ENCODE results near the gene CHRM2. TPM values are rescaled to one million over a fixed set of nuclear protein-coding genes. Genes with fewer than 3 reads are reported as not detected.

The CHRM2 gene
- total RNA-seq, 1 experiment from 2014 or later = not detected

DNA sequence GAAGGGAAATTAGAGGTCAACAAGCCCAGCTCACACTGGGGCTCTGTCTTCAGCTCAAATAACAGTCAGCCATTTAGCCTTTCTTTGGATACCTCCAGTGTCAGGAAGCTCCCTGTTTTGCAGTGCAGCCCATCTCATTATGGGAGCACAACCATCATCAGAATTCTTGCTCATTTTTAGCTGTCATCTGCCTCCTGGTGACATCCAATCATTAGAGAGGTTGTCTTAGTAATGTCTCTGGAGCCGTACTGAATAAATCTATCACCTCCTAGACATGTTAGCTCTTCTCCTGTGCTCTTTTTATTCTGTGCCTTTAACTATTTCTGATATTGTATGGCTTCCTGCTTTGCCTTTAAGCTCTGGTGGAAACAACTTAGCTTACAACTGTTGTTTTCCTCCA is 74.5 kb downstream of the CHRM2 start:
- Histone ChIP-seq H3K9me3 (ENCODE audit: control insufficient read depth, low read depth, low read length) (no peaks in the 10 kb centered on the region), H4K91ac (ENCODE audit: insufficient read length, low read depth, low read length) (no peak overlapping the region), H3K27ac (ENCODE audit: insufficient read length, low read depth, low read length) (no peak overlapping the region), H3K4me1 (ENCODE audit: insufficient read depth, low read length) (no peaks in the 10 kb centered on the region), H3K14ac (ENCODE audit: insufficient read depth, low read length) (no peak overlapping the region), H2BK15ac (ENCODE audit: low read depth, low read length) (no peak overlapping the region), H3K4ac (ENCODE audit: low read depth, low read length) (no peak overlapping the region), H3K79me2 (ENCODE audit: insufficient read depth, low read length) (no peaks in the 10 kb centered on the region), H3K79me1 (ENCODE audit: insufficient read depth, low read depth, low read length, poor library complexity, severe bottlenecking) (no peaks in the 10 kb centered on the region), H4K20me1 (ENCODE audit: control insufficient read depth, insufficient read depth, insufficient read length) (no peaks in the 10 kb centered on the region), H3K56ac (ENCODE audit: insufficient read length, low read depth, low read length) (no peak overlapping the region), H2BK5ac (ENCODE audit: insufficient read length, low read length) (no peak overlapping the region), H4K8ac (replicated peaks; ENCODE audit: insufficient read length, low read depth, low read length) (no peak overlapping the region), H4K5ac (ENCODE audit: insufficient read length, low read depth, low read length) (no peak overlapping the region), H3K4me2 (ENCODE audit: insufficient read depth, insufficient read length, low read length) (no peak overlapping the region), H3K18ac (ENCODE audit: insufficient read length, low read depth, low read length) (no peak overlapping the region), H3K23ac (ENCODE audit: insufficient read length, low read depth, low read length) (no peak overlapping the region), H3K27me3 (ENCODE audit: insufficient read depth, low read length) (no peaks in the 10 kb centered on the region), H2AK5ac (ENCODE audit: insufficient read length, low read length) (no peak overlapping the region), H3T11ph (ENCODE audit: low read length) (no peak overlapping the region), H2BK120ac (ENCODE audit: low read depth, low read length, poor library complexity, severe bottlenecking) (no peak overlapping the region), H3K23me2 (ENCODE audit: insufficient read length, low read depth, low read length, poor library complexity, severe bottlenecking) (no peaks in the 10 kb centered on the region), H3K9ac (ENCODE audit: extremely low read depth, insufficient read length, low read length) (no peak overlapping the region), H2BK12ac (ENCODE audit: insufficient read length, low read depth, low read length) (no peak overlapping the region), H2AFZ (ENCODE audit: low read length) (no peak overlapping the region), H2BK20ac (ENCODE audit: low read depth, low read length, poor library complexity, severe bottlenecking) (no peak overlapping the region)
- TF ChIP-seq, protein P1, sequence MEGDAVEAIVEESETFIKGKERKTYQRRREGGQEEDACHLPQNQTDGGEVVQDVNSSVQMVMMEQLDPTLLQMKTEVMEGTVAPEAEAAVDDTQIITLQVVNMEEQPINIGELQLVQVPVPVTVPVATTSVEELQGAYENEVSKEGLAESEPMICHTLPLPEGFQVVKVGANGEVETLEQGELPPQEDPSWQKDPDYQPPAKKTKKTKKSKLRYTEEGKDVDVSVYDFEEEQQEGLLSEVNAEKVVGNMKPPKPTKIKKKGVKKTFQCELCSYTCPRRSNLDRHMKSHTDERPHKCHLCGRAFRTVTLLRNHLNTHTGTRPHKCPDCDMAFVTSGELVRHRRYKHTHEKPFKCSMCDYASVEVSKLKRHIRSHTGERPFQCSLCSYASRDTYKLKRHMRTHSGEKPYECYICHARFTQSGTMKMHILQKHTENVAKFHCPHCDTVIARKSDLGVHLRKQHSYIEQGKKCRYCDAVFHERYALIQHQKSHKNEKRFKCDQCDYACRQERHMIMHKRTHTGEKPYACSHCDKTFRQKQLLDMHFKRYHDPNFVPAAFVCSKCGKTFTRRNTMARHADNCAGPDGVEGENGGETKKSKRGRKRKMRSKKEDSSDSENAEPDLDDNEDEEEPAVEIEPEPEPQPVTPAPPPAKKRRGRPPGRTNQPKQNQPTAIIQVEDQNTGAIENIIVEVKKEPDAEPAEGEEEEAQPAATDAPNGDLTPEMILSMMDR (conservative IDR thresholded peaks at IDR 0.05) = no peak
- Mint-ChIP-seq H3K36me3 (ENCODE audit: insufficient read depth in 1 of 3, low read depth in 3 of 3) (no peaks in the 10 kb centered on the region), H3K27me3 (ENCODE audit: low read depth) (no peaks in the 10 kb centered on the region; the same call in 1 of the 2 replicates), H3K4me3 (no peak overlapping the region), H3K27ac (no peak overlapping the region; a peak in 1 of 7 replicates), H3K4me1 (peaks cover 15 to 16% of the 10 kb centered on the region in 2 experiments), H3K9me3 (no peaks in the 10 kb centered on the region)
- no peak for DNase-seq
- no CpG with 5 or more reads among the region's 1 CpG for WGBS (ENCODE audit: extremely low coverage, insufficient read length, low lambda C conversion rate)
